H1 (cell line): ENCODE measurements around the gene PRELID1. TPM values are rescaled to one million over a fixed set of nuclear protein-coding genes. Genes with fewer than 3 reads are reported as not detected.
A peak's percentile ranks its signal among the peaks of the same experiment; 100 is the strongest.

Source experiments
- CTCF ChIA-PET: fragments of 300-600 bp; sonication (Branson Sonifier 250); formaldehyde crosslinking; loops from one replicate; lab custom pipeline; 2021; ENCODE audit not compliant: partially characterized antibody; lab: Charles Lee
- POLR2A ChIA-PET: fragments of 300-600 bp; sonication (Branson Sonifier 250); formaldehyde crosslinking; loops from one replicate; lab custom pipeline; 2021; ENCODE audit warnings: inconsistent platforms; ENCODE audit not compliant: partially characterized antibody; lab: Charles Lee
- DNase-seq, 2 experiments: peaks; one replicate each; pipeline versions ENCODE4 v3.0.0 to v3.0.0-alpha.2; 2010 to 2022; ENCODE audit warnings: low spot score in 2 of 2, low read depth in 1 of 2, mixed read lengths in 1 of 2
- FAIRE-seq: peaks from 2 replicates; lab custom pipeline; 2011; peaks lifted over from hg19 to GRCh38; lab: Jason Lieb, UNC
- H2AFZ ChIP-seq: 2 replicates; pipeline ENCODE4 v1.8.1; 2012; ENCODE audit warnings: low read length, inconsistent platforms
- H2AK5ac ChIP-seq: 2 replicates; pipeline ENCODE4 v1.6.1; 2013; ENCODE audit warnings: low read depth, low read length
- H2BK120ac ChIP-seq: replicated peaks from 2 replicates; pipeline ENCODE3; 2013; ENCODE audit warnings: low read depth, low read length, inconsistent platforms
- H2BK12ac ChIP-seq: 2 replicates; pipeline ENCODE4 v1.6.1; 2013; ENCODE audit warnings: low read depth, low read length
- H2BK15ac ChIP-seq: 2 replicates; pipeline ENCODE4 v1.6.1; 2013; ENCODE audit warnings: low read length
- H2BK20ac ChIP-seq: 2 replicates; pipeline ENCODE4 v1.6.1; 2013; ENCODE audit warnings: low read length
- H2BK5ac ChIP-seq: 2 replicates; pipeline ENCODE4 v1.6.1; 2013; ENCODE audit warnings: low read depth, low read length
- H3K14ac ChIP-seq: 2 replicates; pipeline ENCODE4 v1.6.1; 2013; ENCODE audit warnings: inconsistent platforms; ENCODE audit not compliant: insufficient read length
- H3K18ac ChIP-seq: 2 replicates; pipeline ENCODE4 v1.6.1; 2013; ENCODE audit warnings: low read length; ENCODE audit errors: extremely low read depth
- H3K23ac ChIP-seq: 2 replicates; pipeline ENCODE4 v1.6.1; 2013; ENCODE audit warnings: inconsistent platforms; ENCODE audit not compliant: insufficient read length
- H3K23me2 ChIP-seq: 2 replicates; pipeline ENCODE4 v1.6.1; 2013; ENCODE audit warnings: low read depth, low read length
- H3K27ac ChIP-seq: 2 replicates; pipeline ENCODE4 v1.6.1; 2011; ENCODE audit warnings: low read depth, low read length, inconsistent platforms
- H3K27me3 ChIP-seq, 4 experiments: replicated peaks in 1 of 4; 1 replicate in 1 of 4; 2 replicates in 3 of 4; pipeline versions ENCODE4 v1.6.1 to v1.8.1; 2011 to 2013; ENCODE audit warnings: low read length in 3 of 4, mild to moderate bottlenecking in 3 of 4, inconsistent platforms in 2 of 4, mixed read lengths in 2 of 4, moderate library complexity in 1 of 4; ENCODE audit not compliant: control insufficient read depth in 3 of 4, insufficient read depth in 3 of 4; ENCODE audit errors: extremely low read depth in 1 of 4
- H3K36me3 ChIP-seq, 4 experiments: 2 replicates each; pipeline versions ENCODE4 v1.6.1 to v1.8.1; 2011 to 2013; ENCODE audit warnings: mild to moderate bottlenecking in 4 of 4, low read length in 3 of 4, moderate library complexity in 2 of 4, control low read depth in 1 of 4, inconsistent platforms in 1 of 4; ENCODE audit not compliant: insufficient read depth in 4 of 4, control insufficient read depth in 2 of 4
- H3K4ac ChIP-seq: replicated peaks from 2 replicates; pipeline ENCODE3; 2013; ENCODE audit warnings: low read length, low read depth, mixed read lengths, inconsistent platforms; ENCODE audit not compliant: insufficient read length
- H3K4me1 ChIP-seq, 4 experiments: replicated peaks in 1 of 4; 1 replicate in 1 of 4; 2 replicates in 3 of 4; pipeline versions ENCODE4 v1.6.1 to v1.8.1; 2011 to 2013; ENCODE audit warnings: low read length in 3 of 4, inconsistent platforms in 2 of 4, mixed read lengths in 1 of 4; ENCODE audit not compliant: insufficient read depth in 4 of 4, control insufficient read depth in 3 of 4
- H3K4me2 ChIP-seq, 2 experiments: 2 replicates each; pipeline versions ENCODE4 v1.6.1 to v1.8.1; 2011 to 2013; ENCODE audit warnings: low read depth in 2 of 2, low read length in 2 of 2, control low read depth in 1 of 2, inconsistent platforms in 1 of 2, mild to moderate bottlenecking in 1 of 2; ENCODE audit not compliant: insufficient read depth in 1 of 2
- H3K4me3 ChIP-seq, 4 experiments: fragments of 200-600, 300-600 bp in 1 of 4; sonication (generic), shearing (Covaris generic), sonication (Bioruptor Twin) in 1 of 4; 2 replicates each; pipeline versions ENCODE4 v1.5.1 to v1.8.1; 2011 to 2016; ENCODE audit warnings: low read length in 4 of 4, low read depth in 3 of 4, control low read depth in 2 of 4, inconsistent platforms in 2 of 4, mild to moderate bottlenecking in 2 of 4, mixed read lengths in 1 of 4, moderate library complexity in 1 of 4; ENCODE audit not compliant: insufficient read depth in 2 of 4; ENCODE audit errors: extremely low read depth in 1 of 4
- H3K56ac ChIP-seq: replicated peaks from 2 replicates; pipeline ENCODE3; 2013; ENCODE audit warnings: low read depth, mild to moderate bottlenecking, mixed read lengths, low read length, inconsistent platforms; ENCODE audit not compliant: insufficient read length
- H3K79me1 ChIP-seq: 2 replicates; pipeline ENCODE4 v1.6.1; 2013; ENCODE audit warnings: low read depth, low read length, control low read depth
- H3K79me2 ChIP-seq, 2 experiments: 2 replicates each; pipeline versions ENCODE4 v1.6.1 to v1.8.1; 2012 to 2013; ENCODE audit warnings: low read length in 2 of 2, mild to moderate bottlenecking in 2 of 2, inconsistent platforms in 1 of 2; ENCODE audit not compliant: insufficient read depth in 2 of 2, control insufficient read depth in 1 of 2
- H3K9ac ChIP-seq, 4 experiments: replicated peaks in 1 of 4; 1 replicate in 1 of 4; 2 replicates in 3 of 4; pipeline versions ENCODE4 v1.6.1 to v1.8.1; 2011 to 2013; ENCODE audit warnings: low read depth in 3 of 4, low read length in 3 of 4, control low read depth in 2 of 4, mild to moderate bottlenecking in 2 of 4, moderate library complexity in 2 of 4, inconsistent platforms in 1 of 4; ENCODE audit errors: extremely low read depth in 1 of 4
- H3K9me3 ChIP-seq, 2 experiments: 2 replicates each; pipeline versions ENCODE4 v1.6.1 to v1.8.1; 2012 to 2013; ENCODE audit warnings: mild to moderate bottlenecking in 2 of 2, moderate library complexity in 2 of 2, control low read depth in 1 of 2, inconsistent platforms in 1 of 2, low read depth in 1 of 2, low read length in 1 of 2, mixed read lengths in 1 of 2; ENCODE audit not compliant: insufficient read depth in 2 of 2
- H4K20me1 ChIP-seq, 2 experiments: replicated peaks in 1 of 2; 2 replicates each; pipeline versions ENCODE3 to v1.8.1; 2011 to 2013; ENCODE audit warnings: inconsistent platforms in 2 of 2, low read length in 2 of 2, mild to moderate bottlenecking in 1 of 2; ENCODE audit not compliant: insufficient read depth in 2 of 2, control insufficient read depth in 1 of 2
- H4K5ac ChIP-seq: 2 replicates; pipeline ENCODE4 v1.6.1; 2013; ENCODE audit warnings: low read length, low read depth, mixed read lengths, inconsistent platforms; ENCODE audit not compliant: insufficient read length
- H4K8ac ChIP-seq: 2 replicates; pipeline ENCODE4 v1.8.0; 2013; ENCODE audit warnings: mild to moderate bottlenecking, moderate library complexity, low read length, inconsistent platforms; ENCODE audit not compliant: insufficient read depth; ENCODE audit errors: extremely low read depth
- H4K91ac ChIP-seq: replicated peaks from 2 replicates; pipeline ENCODE3; 2013; ENCODE audit warnings: low read length, mixed read lengths, inconsistent platforms; ENCODE audit not compliant: insufficient read length
- POLR2AphosphoS5 ChIP-seq: IDR thresholded peaks from 2 replicates; pipeline ENCODE4 v1.6.1; 2011; ENCODE audit warnings: low read depth, low read length
- WGBS, 2 experiments: shearing (Covaris generic) in 1 of 2; methylation state at CpG; one replicate each; pipeline versions ENCODE4 v1.1.6 to v1.1.7; 2013 to 2015; ENCODE audit warnings: low lambda C conversion rate in 2 of 2, mixed read lengths in 2 of 2, inconsistent platforms in 1 of 2, low coverage in 1 of 2, missing lambda C conversion rate in 1 of 2; ENCODE audit not compliant: insufficient replicate concordance in 2 of 2, insufficient coverage in 1 of 2, insufficient read length in 1 of 2; ENCODE audit errors: extremely low coverage in 1 of 2, missing lambda C conversion rate in 1 of 2; 5-methylcytosine and 5-hydroxymethylcytosine counted together
- polyA plus RNA-seq, 7 experiments: library from polyadenylated mRNA; depleted of rRNA in 3 of 7; stranded (reverse) in 5 of 7; unstranded in 2 of 7; fragments of >200 nt in 5 of 7; fragments of 200-250 nt in 2 of 7; gene quantifications; 1 replicate in 5 of 7; 2 replicates in 1 of 7; 4 replicates in 1 of 7; pipeline versions ENCODE4 v1.2.1 to v1.2.3, GENCODE V29; 2011 to 2013; ENCODE audit warnings: missing spikeins in 2 of 7, mixed read lengths in 2 of 7
- total RNA-seq: library from RNA; stranded (reverse); fragmentation: NEBNext Ultra II Directional; extraction: Animal tissue kit (Norgen Biotek cat#: 25700); gene quantifications from 2 replicates; pipeline ENCODE4 v1.2.1, GENCODE V29; 2021
- TF ChIP-seq, protein P1 (sequence below), 3 experiments: IDR thresholded peaks; 1 replicate in 2 of 3; 2 replicates in 1 of 3; pipeline versions ENCODE4 v1.5.1 to v1.6.1; 2011; ENCODE audit warnings: low read length in 3 of 3, mild to moderate bottlenecking in 3 of 3, inconsistent platforms in 2 of 3, low read depth in 1 of 3, moderate library complexity in 1 of 3; ENCODE audit not compliant: insufficient read depth in 1 of 3; ENCODE audit errors: control extremely low read depth in 1 of 3

The PRELID1 gene
- total and polyA plus RNA-seq, 2 of the 8 experiments (the other 6 are each of a cell fraction or from before 2014, with no cell fraction given): 272 to 428 TPM

DNA sequence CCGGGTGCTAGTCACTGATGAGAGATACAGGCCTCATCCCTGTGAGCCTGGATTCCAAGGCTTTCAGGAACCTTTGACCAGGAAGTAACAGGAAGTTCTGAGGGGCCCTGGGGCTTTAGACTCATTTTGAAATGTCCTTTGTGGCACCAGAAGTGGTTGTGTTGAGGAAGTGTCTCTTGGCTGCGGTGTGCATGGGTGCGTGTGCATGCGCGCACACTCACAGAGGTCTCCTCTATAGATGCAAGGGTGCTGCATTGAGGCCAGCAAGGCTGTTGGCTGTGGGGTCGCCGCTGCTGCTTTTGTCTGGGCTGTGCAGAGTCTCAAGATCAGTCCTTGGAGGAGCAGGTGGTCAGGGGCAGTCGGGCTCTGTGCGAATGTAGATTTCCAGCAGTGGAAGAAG, 7.7 kb upstream of the PRELID1 start:
- Histone ChIP-seq H3K4ac (no peak overlapping the region), H3K79me2 (no peaks in the 10 kb centered on the region; a peak in 1 of 4 replicates), H3K56ac (no peak overlapping the region), H3K27ac (no peak overlapping the region), H3K18ac (no peak overlapping the region), H4K20me1 (peaks cover 10 to 19% of the 10 kb centered on the region in 2 experiments), H3K36me3 (peaks cover 39 to 58% (median 48%) of the 10 kb centered on the region in 4 experiments), H3K4me2 (no peak overlapping the region), H3K9ac (no peak overlapping the region), H2BK15ac (no peak overlapping the region), H4K5ac (no peak overlapping the region), H2BK12ac (no peak overlapping the region), H2BK20ac (no peak overlapping the region), H3K4me1 (peaks cover 0 to 5% (median 2%) of the 10 kb centered on the region in 4 experiments; a peak in 5 of 7 replicates), H3K27me3 (no peaks in the 10 kb centered on the region), H2BK120ac (no peak overlapping the region), H3K4me3 (no peak overlapping the region)
- WGBS, 2 experiments: 93% methylated on average over 9 of the region's 9 CpGs; no CpG with 5 or more reads in 1 of the 2 experiments
- ChIA-PET CTCF (interaction anchor here (1.2 to 6.5 kb wide), 2 partner anchors 14 to 142 kb away, joined by 3 to 37 read pairs; no protein-coding TSS in a partner anchor), POLR2A (interaction anchor here (1.1 to 12.1 kb wide), 3 partner anchors 8 to 160 kb away, joined by 4 to 111 read pairs (median 8); partner anchors contain the start of gene NSD1)
- DNase-seq: no peak
- peak; percentile 33; the same call in 1 of the 2 replicates for TF ChIP-seq POLR2AphosphoS5
- TF ChIP-seq, protein P1, sequence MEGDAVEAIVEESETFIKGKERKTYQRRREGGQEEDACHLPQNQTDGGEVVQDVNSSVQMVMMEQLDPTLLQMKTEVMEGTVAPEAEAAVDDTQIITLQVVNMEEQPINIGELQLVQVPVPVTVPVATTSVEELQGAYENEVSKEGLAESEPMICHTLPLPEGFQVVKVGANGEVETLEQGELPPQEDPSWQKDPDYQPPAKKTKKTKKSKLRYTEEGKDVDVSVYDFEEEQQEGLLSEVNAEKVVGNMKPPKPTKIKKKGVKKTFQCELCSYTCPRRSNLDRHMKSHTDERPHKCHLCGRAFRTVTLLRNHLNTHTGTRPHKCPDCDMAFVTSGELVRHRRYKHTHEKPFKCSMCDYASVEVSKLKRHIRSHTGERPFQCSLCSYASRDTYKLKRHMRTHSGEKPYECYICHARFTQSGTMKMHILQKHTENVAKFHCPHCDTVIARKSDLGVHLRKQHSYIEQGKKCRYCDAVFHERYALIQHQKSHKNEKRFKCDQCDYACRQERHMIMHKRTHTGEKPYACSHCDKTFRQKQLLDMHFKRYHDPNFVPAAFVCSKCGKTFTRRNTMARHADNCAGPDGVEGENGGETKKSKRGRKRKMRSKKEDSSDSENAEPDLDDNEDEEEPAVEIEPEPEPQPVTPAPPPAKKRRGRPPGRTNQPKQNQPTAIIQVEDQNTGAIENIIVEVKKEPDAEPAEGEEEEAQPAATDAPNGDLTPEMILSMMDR (IDR thresholded peaks at IDR 0.05; ENCODE audit: control extremely low read depth in 1 of 3, insufficient read depth in 1 of 3, low read depth in 1 of 3, low read length in 3 of 3): no peak
- TF ChIP-seq, all 59 proteins: peak for 1
- H3K14ac ChIP-seq: no peak overlapping the region
- no peak overlapping the region for H2AFZ ChIP-seq
- no peak overlapping the region for H2BK5ac ChIP-seq
- peaks cover 5% of the 10 kb centered on the region; the same call in 1 of the 2 replicates for H3K79me1 ChIP-seq
- H3K23ac ChIP-seq: no peak overlapping the region
- H3K23me2 ChIP-seq: no peaks in the 10 kb centered on the region
- no peak overlapping the region for H2AK5ac ChIP-seq
- no peak for FAIRE-seq
- H3K9me3 ChIP-seq: no peaks in the 10 kb centered on the region
- no peak overlapping the region for H4K91ac ChIP-seq
- no peak overlapping the region for H4K8ac ChIP-seq
